ENCODE measurements around the gene ZNF423. TPM values are rescaled to one million over a fixed set of nuclear protein-coding genes. Genes with fewer than 3 reads are reported as not detected.

Gene ZNF423
- total and polyA plus RNA-seq, 7 donors: 0.69 to 19.7 (median 3.6) TPM

DNA sequence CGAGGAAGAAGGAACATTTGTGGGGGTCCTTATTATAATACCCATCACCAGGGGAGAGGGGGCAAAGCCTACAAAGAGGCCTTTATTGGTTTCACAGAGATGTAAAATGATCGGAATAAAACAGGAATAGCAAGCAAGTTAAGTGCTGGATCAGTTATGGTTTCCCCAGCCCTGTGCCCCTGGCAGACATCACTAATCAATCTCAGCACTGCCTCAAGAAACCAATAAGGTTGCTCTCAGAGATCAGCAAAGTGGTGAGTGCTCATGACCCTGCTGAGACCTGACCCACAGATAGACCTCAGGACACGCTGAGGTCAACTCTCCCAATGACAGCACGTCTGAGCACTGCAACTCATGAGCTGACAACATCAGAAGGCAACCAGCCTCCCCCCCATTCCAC, 66.3 kb downstream of the ZNF423 start:
- 90 to 92% methylated on average over 4 of the region's 4 CpGs for WGBS, 2 donors
- no peaks in the 10 kb centered on the region for H3K9me3 ChIP-seq
- no peak overlapping the region for H3K4me3 ChIP-seq
- no peaks in the 10 kb centered on the region for H3K27me3 ChIP-seq
- intact Hi-C loops (cut with DNase I): no loop called here
- H3K4me1 ChIP-seq: peaks cover 0 to 14% (median 6%) of the 10 kb centered on the region in 4 donors
- no peak for TF ChIP-seq POLR2A (IDR thresholded peaks at IDR 0.05)
- no peaks in the 10 kb centered on the region for H3K36me3 ChIP-seq
- H3K27ac ChIP-seq: peak overlapping the region in 3 of 4 donors; percentile 53 to 70 (median 60)
- no peak for DNase-seq

DNA sequence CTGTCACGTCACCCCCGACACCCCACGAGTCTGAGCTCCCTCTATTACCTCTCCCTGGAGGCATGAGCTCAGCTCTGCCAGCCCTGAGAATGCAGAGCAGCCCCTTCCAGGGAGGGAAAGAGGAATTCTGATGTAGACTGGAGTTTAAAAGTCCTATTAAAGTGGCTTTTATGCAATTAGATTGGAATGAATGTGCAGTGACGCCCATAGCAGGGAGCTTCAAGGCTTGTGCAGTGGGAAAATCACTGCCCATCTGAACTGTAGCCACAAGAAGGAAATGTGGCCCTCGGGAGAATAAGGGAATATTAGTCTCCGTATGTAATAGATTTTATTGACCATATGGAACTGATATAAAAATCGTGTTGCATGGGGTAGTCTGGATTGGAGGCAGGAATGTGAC, 66.9 kb downstream of the ZNF423 start:
- Histone ChIP-seq H3K4me3 (no peak overlapping the region), H3K4me1 (peaks cover 0 to 14% (median 6%) of the 10 kb centered on the region in 4 donors), H3K27ac (peak overlapping the region; percentile 41 to 70 (median 56)), H3K9me3 (no peaks in the 10 kb centered on the region), H3K36me3 (no peaks in the 10 kb centered on the region), H3K27me3 (no peaks in the 10 kb centered on the region)
- 74 to 76% methylated on average over 7 of the region's 7 CpGs for WGBS, 2 donors
- intact Hi-C loops (cut with DNase I): no loop called here
- no peak for DNase-seq
- no peak for TF ChIP-seq POLR2AphosphoS5 (IDR thresholded peaks at IDR 0.05)
- no peak for TF ChIP-seq CTCF (IDR thresholded peaks at IDR 0.05)
- no peak for TF ChIP-seq POLR2A (IDR thresholded peaks at IDR 0.05)
- TF ChIP-seq EP300 (IDR thresholded peaks at IDR 0.05): no peak

GRCh38 chr16:49788572-49788971, 67.3 kb downstream of the ZNF423 start:
- no peaks in the 10 kb centered on the region for H3K36me3 ChIP-seq
- no peaks in the 10 kb centered on the region for H3K9me3 ChIP-seq
- intact Hi-C loops (cut with DNase I): no loop called here
- 85 to 93% methylated on average over 3 of the region's 3 CpGs for WGBS, 2 donors
- TF ChIP-seq EP300 (IDR thresholded peaks at IDR 0.05) (no peak), POLR2AphosphoS5 (IDR thresholded peaks at IDR 0.05) (no peak), POLR2A (IDR thresholded peaks at IDR 0.05) (no peak), CTCF (IDR thresholded peaks at IDR 0.05) (no peak)
- H3K4me1 ChIP-seq: peaks cover 0 to 14% (median 6%) of the 10 kb centered on the region in 4 donors
- no peak for DNase-seq
- H3K4me3 ChIP-seq: no peak overlapping the region
- H3K27me3 ChIP-seq: no peaks in the 10 kb centered on the region
- peak overlapping the region; percentile 41 to 70 (median 56) for H3K27ac ChIP-seq

DNA sequence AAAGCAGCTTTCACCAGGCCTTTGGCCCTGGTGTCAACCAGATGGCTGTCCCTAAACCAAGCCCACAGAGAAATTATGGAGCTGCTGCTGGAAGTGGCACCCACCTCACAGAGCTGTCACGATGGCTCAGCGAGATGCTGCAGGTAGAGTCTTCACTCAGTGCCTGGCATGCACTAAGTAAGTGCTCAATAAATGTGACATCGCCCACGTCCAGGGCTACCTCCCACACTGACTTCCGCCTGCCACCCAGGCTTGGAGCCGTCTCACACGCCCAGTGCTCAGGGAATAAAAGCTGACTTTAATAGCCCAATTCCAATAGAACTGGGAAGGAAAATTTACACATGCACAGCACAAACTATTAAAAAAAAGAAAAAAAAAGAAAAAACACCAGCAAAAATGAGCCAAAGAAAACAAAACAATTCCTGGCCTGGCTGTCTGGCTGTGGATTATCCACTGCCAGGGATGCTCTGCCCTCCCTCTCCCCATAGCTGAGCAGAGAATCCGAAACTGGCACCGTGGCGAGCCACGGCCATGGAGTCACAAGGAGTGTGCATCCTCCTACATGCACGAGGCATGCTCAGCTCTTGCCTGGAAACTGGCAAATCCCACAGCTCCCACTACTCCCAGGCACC, 68.9 kb downstream of the ZNF423 start:
- H3K36me3 ChIP-seq: no peaks in the 10 kb centered on the region
- H3K9me3 ChIP-seq: no peaks in the 10 kb centered on the region
- H3K27ac ChIP-seq: no peak overlapping the region
- intact Hi-C loops (cut with DNase I): no loop called here
- DNase-seq: no peak
- TF ChIP-seq EP300 (IDR thresholded peaks at IDR 0.05) (no peak), CTCF (IDR thresholded peaks at IDR 0.05) (no peak), POLR2A (IDR thresholded peaks at IDR 0.05) (no peak), POLR2AphosphoS5 (IDR thresholded peaks at IDR 0.05) (no peak)
- peaks cover 0 to 14% (median 6%) of the 10 kb centered on the region in 4 donors for H3K4me1 ChIP-seq
- no peak overlapping the region for H3K4me3 ChIP-seq
- H3K27me3 ChIP-seq: no peaks in the 10 kb centered on the region
- 86 to 90% methylated on average over 12 of the region's 12 CpGs for WGBS, 2 donors

DNA sequence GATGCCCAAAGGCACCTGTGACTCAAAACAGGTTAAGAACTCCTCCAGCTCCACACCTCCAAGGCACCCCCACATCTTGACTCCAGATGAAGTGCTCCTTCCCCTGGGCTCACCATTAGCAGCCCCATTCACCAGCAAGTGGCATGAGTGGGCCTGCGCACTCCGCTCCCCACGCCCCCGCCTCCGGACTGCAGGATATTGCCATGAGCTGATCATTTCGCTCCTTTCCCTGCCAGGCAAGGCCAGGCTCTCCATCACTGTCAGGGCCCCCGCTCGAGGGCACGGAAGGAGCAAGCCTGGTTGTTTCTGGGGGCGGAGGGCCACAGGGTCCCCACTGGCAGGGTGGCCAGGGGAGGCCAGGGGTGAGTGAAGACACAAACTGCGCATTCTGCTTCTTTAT, 69.9 kb downstream of the ZNF423 start:
- no peak overlapping the region for H3K27ac ChIP-seq
- intact Hi-C loops (cut with DNase I): no loop called here
- DNase-seq: no peak

DNA sequence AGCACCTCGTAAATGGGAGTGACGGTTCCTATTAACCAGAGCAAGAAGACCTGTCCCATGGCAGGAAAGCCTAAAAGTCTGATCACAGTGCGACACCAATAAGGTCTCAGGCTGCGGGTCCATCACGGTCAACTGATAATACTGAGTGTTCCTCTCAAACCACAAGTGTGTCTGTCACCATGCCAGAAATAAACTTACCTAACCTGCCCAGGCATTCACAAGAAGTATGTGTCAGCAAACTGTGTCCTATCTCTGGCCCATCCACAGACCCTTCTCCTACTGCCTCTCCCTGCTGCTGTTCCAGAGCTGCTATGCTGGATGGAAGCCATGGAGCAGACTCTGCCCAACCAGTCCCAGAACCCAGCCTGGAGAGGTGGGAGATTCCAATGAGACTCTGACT, 73.5 kb downstream of the ZNF423 start:
- DNase-seq: no peak
- H3K36me3 ChIP-seq: no peaks in the 10 kb centered on the region
- H3K4me1 ChIP-seq: no peaks in the 10 kb centered on the region
- no peaks in the 10 kb centered on the region for H3K27me3 ChIP-seq
- no peaks in the 10 kb centered on the region for H3K9me3 ChIP-seq
- WGBS, 2 donors: 92 to 94% methylated on average over 5 of the region's 5 CpGs
- H3K4me3 ChIP-seq: no peak overlapping the region
- intact Hi-C loops (cut with DNase I): no loop called here
- TF ChIP-seq POLR2A (IDR thresholded peaks at IDR 0.05) (no peak), CTCF (IDR thresholded peaks at IDR 0.05) (no peak), EP300 (IDR thresholded peaks at IDR 0.05) (no peak), POLR2AphosphoS5 (IDR thresholded peaks at IDR 0.05) (no peak)
- no peak overlapping the region for H3K27ac ChIP-seq

More for the DNA sequence above, 69.9 kb downstream of the ZNF423 start:
- peaks cover 0 to 14% (median 6%) of the 10 kb centered on the region in 4 donors for H3K4me1 ChIP-seq
- H3K9me3 ChIP-seq: no peaks in the 10 kb centered on the region
- H3K4me3 ChIP-seq: no peak overlapping the region
- 92 to 95% methylated on average over 11 of the region's 11 CpGs for WGBS, 2 donors
- TF ChIP-seq EP300 (IDR thresholded peaks at IDR 0.05): no peak
- H3K36me3 ChIP-seq: no peaks in the 10 kb centered on the region
- no peaks in the 10 kb centered on the region for H3K27me3 ChIP-seq
